OCI-LY7 (cell line): ENCODE measurements around the gene HOXC4.

ENCODE experiments used
- CTCF ChIP-seq: fragments of 200-600 bp; sonication (generic); conservative IDR thresholded peaks from 2 replicates; pipeline ENCODE4 v1.5.1; 2014; ENCODE audit warnings: mild to moderate bottlenecking, antibody characterized with exemption, low read length, moderate library complexity, mixed read lengths
- EZH2phosphoT487 ChIP-seq: fragments of 200-600 bp; sonication (generic); IDR thresholded peaks from 2 replicates; pipeline ENCODE4 v1.6.1; 2018; ENCODE audit warnings: low read depth, borderline replicate concordance, mild to moderate bottlenecking, mixed run types, antibody characterized with exemption, low read length, moderate library complexity, mixed read lengths

- TF ChIP-seq CTCF = peak; percentile 45
- no peak for TF ChIP-seq EZH2phosphoT487
Measured at GRCh38 chr12:54004063-54004840, 49.4 kb upstream of the HOXC4 start.
